ENCODE measurements around the gene LEUTX.
"Not testable (repeated sequence)": the region's sequence is repeated elsewhere in the genome, so short reads cannot be mapped to it uniquely, and the experiment has no call there.

Gene LEUTX, protein sequence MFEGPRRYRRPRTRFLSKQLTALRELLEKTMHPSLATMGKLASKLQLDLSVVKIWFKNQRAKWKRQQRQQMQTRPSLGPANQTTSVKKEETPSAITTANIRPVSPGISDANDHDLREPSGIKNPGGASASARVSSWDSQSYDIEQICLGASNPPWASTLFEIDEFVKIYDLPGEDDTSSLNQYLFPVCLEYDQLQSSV

DNA sequence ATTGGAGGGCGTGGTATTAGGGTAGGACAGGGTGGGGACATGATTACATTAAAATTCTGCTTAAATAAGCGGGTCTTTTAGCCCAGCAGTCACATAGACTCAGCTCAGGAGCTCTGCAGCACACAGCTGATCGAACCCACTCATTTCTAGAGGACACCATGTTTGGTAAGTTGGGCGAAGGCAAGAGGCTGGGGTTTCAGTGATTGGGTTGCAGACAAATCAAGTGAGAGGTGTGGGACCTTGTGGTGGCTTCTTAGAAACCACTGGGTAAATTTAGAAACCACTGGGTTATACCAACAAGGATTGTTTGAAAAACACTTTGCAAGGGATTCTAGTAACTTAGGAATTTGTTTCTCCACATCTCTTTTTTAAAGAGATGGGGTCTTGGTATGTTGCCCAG lies at the start of gene LEUTX:
Gene LEUTX (plus strand): TSS at position 92 of the 400 bp plus-strand sequence. CDS start 67 bp downstream, at position 159.
- DNase-seq (ENCODE audit: low read depth) = no peak

DNA sequence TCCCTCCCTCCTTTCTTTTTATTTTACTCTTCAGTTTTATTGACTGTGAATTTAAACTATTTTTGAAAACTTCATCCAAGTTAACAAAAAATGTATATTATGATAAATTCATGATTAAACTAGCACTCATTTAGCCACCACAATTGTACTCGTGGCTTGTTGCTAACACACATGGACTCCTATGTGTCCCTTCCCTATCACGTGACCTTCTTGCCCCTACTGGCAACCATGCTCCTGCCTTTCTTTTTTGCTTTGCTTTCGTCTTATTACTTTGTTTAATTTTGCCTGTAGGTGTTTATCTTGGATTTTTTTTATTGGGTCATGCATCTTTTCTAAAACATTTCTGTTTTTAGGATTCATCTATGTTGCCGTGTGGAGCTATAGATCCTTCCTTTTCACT lies 49.1 kb upstream of the LEUTX start:
- DNase-seq (ENCODE audit: low read depth) = no peak

DNA sequence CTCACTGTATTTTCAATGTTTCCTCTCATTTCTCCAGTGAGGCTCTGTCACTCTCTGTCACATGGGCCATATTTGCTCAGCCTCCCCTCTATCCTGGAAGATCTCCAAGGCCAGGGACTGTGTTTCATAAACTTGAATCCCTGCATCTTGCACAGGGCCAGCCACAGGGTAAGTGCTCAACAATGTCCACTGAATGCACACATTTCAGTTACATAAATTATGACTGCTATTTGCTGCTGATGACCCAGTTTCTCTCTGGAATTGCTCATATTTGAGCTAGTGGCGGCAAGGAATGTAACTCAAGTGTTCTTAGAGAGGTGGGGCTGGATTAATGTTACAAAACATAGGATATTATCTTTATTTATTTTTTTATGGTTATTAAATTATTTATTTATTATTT lies 47.0 kb upstream of the LEUTX start:
- no peak for DNase-seq (ENCODE audit: low read depth)

DNA sequence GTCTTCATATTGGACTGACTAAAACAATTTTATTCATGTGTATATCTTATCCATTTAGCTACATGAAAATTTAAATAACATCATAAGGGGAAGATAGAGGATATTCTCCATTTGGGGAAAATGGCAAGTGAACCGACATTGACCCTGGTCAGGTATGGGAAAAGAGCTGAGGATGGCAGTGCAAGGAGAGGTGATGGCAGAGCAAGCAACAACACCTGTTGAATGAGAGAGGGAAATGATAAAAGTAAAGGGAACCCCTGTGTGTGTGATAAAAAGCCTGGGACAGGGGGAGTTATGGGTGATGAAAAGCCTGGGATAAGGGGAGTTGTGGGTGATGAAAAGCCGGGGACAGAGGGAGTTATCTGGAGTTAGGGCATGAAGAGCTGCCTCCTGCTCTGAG lies 44.8 kb upstream of the LEUTX start:
- no peak for DNase-seq (ENCODE audit: low read depth)

DNA sequence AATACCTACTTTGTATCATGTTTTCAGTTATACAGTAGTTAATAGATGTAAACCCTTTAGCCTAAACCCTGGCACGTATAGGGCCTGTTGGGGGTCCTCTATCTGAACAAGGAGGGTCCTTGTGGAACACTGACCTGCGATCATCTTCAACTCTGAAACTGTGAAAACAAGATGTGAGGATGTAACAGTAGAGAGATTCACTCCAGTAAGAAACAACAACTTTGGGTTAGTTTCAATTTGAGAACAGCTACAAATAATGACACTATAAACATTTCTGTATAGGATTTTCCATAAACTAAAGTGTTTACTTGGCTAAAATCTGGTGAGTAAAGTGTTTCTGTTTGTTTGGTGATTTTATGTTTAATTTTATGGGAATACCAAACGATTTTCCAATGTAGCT lies 43.0 kb upstream of the LEUTX start:
- no peak for DNase-seq (ENCODE audit: low read depth)

DNA sequence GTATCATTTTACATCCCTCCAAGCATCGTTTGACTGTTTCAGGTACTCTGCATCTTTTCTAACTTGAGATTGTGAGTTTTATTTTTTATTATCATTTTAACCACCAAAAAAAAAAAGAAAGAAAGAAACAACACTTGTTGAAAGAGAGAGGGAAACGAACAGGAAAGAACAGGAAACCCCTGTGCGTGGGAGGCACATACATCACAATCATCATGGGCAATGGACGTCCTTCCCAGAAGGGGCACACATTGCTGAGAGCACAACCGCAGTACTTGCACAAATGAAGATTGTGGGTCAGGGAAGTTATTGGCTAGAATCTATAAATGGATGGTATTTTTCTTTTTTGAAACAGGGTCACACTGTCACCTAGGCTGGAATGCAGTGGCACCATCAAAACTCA lies 42.6 kb upstream of the LEUTX start:
- DNase-seq (ENCODE audit: low read depth) = no peak

DNA sequence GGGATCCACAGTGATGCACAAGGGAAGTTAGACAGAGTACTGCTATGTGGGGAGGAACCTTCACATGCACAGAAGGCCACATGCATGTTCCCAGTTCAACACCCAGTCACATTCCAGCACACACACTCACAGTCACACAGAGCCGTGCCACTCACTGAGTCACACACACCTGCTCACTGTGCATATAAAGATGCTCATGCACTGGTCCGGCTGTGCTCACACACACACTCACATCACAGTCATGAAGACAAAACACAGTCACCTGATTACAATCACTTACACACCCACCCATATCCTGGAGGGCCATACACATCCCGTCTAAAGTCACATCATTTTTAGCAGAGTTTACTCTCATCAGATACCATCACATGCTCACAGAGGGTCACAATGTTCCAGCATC lies 41.3 kb upstream of the LEUTX start:
- no peak for DNase-seq (ENCODE audit: low read depth)

DNA sequence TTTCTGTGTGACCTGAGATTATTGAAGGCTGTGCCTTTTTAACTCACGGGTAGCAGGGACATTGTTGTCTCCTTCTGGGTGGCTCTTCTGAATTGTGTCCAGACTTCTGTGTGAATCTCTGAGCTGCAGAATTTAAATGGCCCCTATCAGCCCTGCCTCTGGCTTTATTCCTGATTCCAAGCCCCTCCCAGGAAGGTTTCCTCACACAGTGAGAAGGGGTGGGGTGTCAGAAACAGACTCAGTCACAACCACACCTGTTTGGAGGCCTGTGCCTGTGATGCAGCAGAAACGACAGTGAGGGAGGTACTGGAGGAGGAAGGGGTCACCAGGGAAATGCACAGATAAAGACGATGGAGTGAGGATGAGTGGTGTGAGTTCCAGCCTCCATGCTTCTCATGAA lies 40.8 kb upstream of the LEUTX start, which contains the start of gene CLC:
Gene CLC (minus strand): TSS at position 139 of the 400 bp plus-strand sequence. CDS start 77 bp downstream, at position 62.
- no peak for DNase-seq (ENCODE audit: low read depth)

DNA sequence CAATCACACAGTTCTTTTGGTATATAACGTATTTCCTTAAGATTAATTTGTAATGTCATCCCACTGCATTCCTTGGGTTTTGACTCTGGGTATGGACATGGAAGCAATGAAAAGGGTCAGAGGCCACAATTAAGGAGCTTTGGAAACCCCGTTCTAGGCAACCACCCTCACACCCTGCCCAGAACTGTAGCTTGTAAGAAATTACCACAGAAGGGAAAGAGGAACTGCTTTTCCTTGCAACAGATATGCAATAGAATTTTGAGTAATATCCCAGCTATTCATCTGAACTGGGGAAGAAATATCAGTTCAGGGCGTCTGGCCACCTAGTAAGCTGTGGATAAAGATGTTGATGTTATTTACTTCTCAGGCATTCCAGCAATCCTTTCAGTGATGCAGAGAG lies 39.8 kb upstream of the LEUTX start:
- DNase-seq (ENCODE audit: low read depth) = no peak

DNA sequence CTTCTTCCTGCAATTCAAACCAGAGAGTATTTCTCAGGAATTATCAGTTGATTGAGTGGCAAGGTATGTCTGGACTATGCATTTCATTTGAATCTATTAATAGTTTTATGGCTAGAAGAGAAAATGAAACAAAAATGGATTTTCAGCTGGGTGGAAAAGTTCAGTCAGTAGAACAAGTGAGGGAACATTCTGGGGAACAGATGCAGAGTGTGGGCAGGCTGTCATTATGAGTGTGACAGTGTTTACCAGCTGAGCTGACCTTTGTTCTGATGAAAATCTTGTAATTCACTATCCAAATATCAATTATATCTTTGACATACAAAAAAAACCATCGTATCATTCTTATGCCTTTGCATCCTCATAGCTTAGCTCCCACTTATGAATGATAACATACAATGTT lies 38.3 kb upstream of the LEUTX start:
- DNase-seq (ENCODE audit: low read depth) = no peak

DNA sequence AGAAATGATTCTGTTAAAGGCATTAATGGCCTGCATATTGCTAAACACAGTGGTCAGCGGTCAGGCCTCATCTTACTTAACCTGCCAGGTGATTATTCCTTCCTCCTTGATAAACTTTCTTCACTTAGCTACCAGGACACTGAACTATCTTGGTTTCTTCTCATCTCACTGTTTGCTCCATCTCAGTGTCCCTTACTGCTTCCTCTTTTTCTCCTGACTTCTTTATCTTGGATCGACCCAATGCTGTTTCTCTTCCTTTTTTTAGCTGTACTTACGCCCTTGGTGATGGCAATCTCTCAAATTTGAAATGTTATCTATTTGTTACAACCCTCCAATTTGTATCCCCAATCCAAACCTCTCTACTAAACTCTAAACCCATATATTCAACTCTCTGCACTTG lies 33.0 kb upstream of the LEUTX start:
- no peak for DNase-seq (ENCODE audit: low read depth)

DNA sequence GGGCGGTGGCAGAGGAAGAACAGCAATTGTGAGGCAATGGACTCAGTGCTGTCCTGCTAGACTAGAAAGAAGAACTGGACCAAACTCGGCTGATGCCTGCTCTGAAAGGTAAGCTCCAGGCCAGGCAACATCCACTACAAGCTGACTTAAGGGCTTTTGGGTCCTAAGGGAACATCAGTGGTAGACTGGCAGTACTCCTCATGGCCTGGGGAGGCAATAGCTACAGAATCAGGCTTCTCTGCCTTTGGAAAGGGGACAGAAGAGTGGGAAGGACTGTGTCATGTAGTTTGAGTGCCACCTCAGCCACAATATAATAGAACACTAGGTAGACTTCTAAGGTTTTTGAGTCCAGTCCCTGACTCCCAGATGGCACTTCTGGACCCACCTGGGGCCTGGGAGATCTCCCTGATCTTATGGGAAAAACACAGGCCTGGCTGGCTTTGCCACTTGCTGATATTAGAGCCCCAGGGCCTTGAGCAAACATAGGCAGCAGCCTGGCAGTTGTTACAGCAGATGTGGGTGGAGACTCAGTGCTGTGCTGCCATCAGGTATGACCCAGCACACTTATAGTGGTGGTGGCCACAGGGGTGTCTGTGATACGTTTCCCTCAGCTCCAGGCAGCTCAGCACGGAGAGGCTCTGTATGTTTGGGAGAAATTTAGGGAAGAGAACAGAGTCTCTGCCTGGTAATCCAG lies 31.7 kb upstream of the LEUTX start:
- DNase-seq (ENCODE audit: low read depth) = no peak

DNA sequence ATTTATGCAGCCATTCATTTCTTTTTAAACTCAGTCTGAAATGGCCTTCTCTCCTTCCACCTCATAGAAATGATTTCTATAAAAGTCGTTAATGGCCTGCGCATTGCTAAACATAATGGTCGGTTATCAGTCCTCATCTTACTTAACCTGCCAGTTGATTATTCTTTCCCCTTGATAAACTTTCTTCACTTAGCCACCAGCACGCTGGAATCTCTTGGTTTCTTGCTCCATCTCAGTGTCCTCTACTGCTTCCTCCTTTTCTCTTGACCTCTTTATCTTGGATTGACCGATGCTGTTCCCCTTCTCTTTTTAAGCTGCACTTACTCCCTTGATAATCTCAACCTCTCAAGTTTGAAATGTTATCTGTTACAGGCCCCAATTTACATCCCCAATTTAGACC lies 28.7 kb upstream of the LEUTX start:
- no peak for DNase-seq (ENCODE audit: low read depth)

DNA sequence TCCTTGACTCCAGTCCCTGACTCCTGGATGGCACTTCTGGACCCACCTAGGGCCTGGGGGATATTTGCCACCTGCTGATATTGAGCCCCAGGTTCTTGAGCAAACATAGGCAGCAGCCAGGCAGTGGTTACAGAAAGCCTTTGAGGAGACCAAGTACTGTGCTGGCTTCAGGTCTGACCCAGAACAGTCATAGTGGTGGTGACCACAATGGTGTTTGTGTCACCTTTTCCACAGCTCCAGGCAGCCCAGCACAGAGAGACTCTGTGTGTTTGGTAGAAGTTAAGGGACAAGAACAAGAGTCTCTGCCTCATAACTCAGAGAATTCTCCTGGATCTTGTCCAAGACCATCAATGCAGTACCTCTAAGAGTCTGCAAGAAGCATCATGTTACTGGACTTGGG lies 26.3 kb upstream of the LEUTX start:
- no peak for DNase-seq (ENCODE audit: low read depth)

DNA sequence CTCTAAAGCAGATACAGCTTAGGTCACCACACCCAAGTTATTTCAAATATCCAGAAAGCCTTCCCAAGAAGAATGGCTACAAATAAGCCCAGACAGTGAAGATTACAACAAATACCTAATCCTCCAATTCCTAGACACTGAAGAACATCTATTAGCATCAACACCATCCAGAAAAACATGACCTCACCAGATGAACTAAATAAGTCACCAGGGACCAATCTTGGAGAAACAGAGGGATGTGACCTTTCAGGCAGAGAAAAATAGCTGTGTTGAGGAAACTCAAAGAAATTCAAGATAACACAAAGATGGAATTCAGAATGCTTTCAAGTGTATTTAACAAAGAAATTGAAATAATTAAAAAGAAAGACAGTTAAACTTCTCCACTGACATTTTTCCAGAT lies 25.9 kb upstream of the LEUTX start:
- no peak for DNase-seq (ENCODE audit: low read depth)

DNA sequence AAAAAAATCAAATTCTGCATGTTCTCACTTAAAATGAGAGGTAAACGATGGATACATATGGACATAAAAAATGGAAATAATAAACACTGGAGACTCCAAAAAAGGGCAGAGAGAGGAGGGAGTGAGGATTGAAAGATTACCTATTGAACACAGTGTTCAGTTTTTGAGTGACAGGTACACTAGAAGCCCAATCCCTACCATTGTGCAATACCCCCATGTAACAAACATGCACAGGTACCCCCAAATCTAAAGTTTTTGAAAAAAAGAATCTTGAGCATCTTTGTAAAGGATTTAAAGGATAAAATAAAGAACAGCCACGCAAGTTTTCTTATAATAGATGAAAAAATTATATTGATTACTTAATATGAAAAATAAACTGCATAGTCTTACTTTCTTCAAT lies 24.1 kb upstream of the LEUTX start:
- DNase-seq (ENCODE audit: low read depth) = no peak

DNA sequence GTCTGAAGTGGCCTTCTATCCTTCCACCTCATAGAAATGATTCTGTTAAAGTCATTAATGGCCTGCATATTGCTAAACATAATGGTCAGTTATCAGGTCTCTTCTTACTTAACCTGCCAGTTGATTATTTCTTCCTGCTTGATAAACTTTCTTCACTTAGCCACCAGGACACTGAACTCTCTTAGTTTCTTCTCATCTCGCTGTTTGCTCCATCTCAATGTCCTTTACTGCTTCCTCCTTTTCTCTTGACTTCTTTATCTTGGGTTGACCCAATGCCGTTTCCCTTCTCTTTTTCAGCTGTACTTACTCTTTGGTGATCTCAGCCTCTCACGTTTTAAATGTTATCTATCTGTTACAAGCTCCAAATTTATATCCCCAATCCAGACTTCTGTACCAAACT lies 23.7 kb upstream of the LEUTX start:
- no peak for DNase-seq (ENCODE audit: low read depth)

DNA sequence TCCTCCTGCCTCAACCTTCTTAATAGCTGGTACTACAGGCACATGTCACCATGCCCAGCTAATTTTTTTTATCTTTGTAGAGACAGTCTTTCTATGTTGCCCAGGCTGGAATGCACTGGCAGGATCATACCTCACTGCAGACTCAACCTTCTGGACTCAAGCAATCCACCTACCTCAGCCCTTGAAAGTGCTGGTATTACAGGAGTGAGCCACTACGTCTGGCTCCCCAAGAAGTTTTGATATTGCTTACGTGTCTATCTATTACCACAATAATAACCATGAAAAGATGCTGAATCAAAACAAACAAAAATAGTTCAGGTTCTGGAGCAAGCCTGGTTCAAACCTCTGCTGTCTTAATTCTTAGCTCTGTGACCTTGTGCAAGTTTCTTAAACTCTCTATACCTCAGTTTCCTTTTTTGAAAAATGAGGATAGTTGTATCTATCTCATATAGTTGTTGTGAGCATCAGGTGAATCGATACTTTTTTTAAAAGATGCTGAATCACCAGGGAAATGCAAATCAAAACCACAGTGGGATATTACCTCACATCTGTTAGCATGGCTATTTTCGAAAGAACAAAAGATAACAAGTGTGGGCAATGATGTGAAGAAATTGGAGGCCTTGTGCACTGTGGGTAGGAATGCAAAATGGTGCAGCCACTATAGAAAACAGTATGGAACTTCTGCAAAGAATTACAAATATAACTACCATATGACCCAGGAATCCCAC lies 19.0 kb upstream of the LEUTX start:
- DNase-seq (ENCODE audit: low read depth) = no peak

DNA sequence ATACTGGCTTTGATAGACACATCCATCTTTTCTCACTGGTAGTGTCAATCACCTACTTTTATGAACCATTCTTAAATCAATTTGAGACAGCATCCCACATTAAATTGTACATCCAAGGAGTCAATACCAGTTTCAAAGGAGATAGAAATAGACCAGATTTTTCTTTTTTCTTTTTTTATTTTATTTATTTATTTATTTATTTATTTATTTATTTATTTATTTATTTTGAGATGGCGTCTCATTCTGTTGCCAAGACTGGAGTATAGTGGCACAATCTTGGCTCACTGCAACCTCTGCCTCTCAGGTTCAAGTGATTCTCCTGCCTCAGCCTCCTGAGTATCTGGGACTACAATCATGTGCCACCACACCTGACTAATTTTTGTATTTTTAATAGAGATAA lies 16.8 kb upstream of the LEUTX start:
- not testable (repeated sequence) for DNase-seq (ENCODE audit: low read depth)

DNA sequence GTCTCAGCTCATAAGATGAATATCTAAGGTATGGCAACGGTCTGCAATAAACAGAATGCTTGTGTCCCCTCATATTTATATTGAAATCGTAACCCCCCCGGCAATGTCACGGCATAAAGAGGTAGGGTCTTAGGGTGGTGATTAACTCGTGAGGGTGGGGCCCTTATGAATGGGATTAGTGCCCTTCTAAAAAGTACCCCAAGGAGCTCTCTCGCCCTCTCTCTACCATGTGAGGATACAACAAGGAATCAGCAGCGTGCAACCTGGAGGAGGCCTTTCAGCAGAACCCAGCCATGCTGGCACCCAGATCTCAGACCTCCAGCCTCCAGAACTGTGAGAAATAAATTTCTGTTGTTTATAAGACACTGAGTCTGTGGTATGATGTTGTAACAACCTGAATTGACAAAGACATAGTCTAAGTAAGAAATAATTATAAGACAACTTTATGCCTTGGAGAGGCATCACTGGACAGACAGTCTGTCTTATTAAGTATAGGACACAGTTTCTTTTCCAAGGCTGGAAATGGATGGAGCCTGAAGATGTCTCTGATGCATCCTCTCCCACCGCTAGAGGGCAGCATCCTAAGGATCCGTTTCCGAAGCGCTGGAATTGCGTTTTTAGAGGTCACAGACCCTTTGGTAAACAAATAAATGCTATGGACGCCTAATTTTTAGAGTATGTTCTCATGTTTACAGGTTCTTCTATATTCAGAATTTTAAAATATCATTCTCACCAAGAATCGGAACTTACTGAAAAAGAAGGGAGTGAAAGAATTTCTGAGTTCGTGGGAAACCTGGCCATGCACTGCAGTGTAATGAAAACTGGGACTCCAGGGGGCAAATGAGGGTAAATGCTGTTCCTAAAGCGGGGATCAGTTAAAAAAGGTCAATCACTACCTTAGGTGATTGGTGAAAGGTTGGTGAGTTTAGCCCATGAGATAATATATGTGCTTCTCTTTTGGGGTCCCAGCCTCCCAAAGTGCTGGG lies 13.3 kb upstream of the LEUTX start:
- no peak for DNase-seq (ENCODE audit: low read depth)

DNA sequence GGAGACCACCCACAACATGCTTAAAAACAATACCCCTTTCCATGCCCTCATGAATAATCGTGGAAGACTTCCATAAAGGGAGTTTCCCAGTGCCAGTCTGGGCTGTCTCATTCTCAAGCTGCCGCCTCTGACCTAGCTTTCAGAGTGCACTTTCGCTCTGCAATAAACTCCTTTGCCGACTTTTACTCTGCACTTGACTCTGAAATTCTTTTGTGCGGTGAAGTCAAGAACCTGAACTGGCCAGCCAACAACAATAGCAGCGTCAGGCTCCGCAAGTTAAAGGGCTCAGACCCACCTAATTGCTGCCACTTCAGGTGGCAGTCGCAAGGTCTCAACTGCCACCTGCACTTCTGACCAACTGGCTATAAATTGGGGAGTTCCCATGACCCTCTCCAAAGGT lies 10.3 kb upstream of the LEUTX start:
- no peak for DNase-seq (ENCODE audit: low read depth)

DNA sequence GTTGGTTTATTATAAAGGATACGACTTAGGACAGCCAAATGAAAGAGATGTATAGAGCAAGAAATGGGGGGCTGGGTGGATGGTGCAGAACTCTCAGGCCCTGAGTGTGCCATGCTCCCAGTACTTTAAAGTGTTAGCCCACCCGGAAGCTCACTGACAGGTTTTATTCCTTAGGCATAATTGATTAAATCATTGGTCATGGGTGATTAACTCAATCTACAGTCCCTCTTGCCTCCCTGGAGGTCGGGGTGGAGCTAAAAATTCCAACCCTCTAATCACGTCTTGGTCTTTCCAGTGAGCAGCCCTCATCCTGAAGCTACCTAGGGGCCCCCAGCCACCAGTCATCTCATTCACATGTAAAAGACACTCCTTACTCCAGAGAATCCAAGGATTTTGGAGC lies 9.9 kb upstream of the LEUTX start:
- DNase-seq (ENCODE audit: low read depth) = no peak

All from CMK (cell line).